Calu3 (cell line): Measurements from ENCODE around the gene FOXP1. TPM values are rescaled to one million over a fixed set of nuclear protein-coding genes. Genes with fewer than 3 reads are reported as not detected.

Experiments used
- BruUV-seq: library from RNA; stranded (reverse); fragments of 400-500 nt; replicated peaks from 2 replicates; lab custom pipeline; 2021; lab: Mats Ljungman, UMichigan
- CTCF ChIA-PET: fragments of 300-600 bp; sonication (Branson Sonifier 250); formaldehyde crosslinking; loops from one replicate; lab custom pipeline; 2022; ENCODE audit warnings: antibody characterized with exemption; lab: Charles Lee
- DNase-seq: peaks from one replicate; pipeline ENCODE4 v3.0.0; 2022
- H3K27ac Mint-ChIP-seq: one replicate; pipeline ENCODE4 v1.8.0; 2022; ENCODE audit warnings: mixed read lengths; ENCODE audit not compliant: unreplicated experiment
- H3K27me3 Mint-ChIP-seq: one replicate; pipeline ENCODE4 v1.8.0; 2022; ENCODE audit warnings: mixed read lengths; ENCODE audit not compliant: unreplicated experiment
- H3K36me3 Mint-ChIP-seq: one replicate; pipeline ENCODE4 v1.8.0; 2022; ENCODE audit warnings: mild to moderate bottlenecking, moderate library complexity, mixed read lengths; ENCODE audit not compliant: insufficient read depth, unreplicated experiment
- H3K4me1 Mint-ChIP-seq: one replicate; pipeline ENCODE4 v1.8.0; 2022; ENCODE audit warnings: mild to moderate bottlenecking, low read depth, mixed read lengths; ENCODE audit not compliant: unreplicated experiment
- H3K4me3 Mint-ChIP-seq: one replicate; pipeline ENCODE4 v1.8.0; 2022; ENCODE audit warnings: mild to moderate bottlenecking, low read depth, moderate library complexity, mixed read lengths; ENCODE audit not compliant: unreplicated experiment
- H3K9me3 Mint-ChIP-seq: one replicate; pipeline ENCODE4 v1.8.0; 2022; ENCODE audit warnings: low read depth, mixed read lengths; ENCODE audit not compliant: unreplicated experiment
- CTCF ChIP-seq: fragments of 200-600 bp; IDR thresholded peaks from one replicate; pipeline ENCODE4 v1.8.0; 2022; ENCODE audit warnings: antibody characterized with exemption; ENCODE audit not compliant: unreplicated experiment
- intact Hi-C: fragments of 100-400 bp; cut with micrococcal nuclease; formaldehyde crosslinking; loops from one replicate; pipeline ENCODE4 v1.10.0; 2022; ENCODE audit not compliant: unreplicated experiment
- total RNA-seq: library from RNA; stranded (reverse); gene quantifications from 2 replicates; pipeline ENCODE4 v1.2.3, GENCODE V29; 2022

Gene FOXP1
- total RNA-seq, 1 experiment from 2014 or later: 82.8 TPM

DNA sequence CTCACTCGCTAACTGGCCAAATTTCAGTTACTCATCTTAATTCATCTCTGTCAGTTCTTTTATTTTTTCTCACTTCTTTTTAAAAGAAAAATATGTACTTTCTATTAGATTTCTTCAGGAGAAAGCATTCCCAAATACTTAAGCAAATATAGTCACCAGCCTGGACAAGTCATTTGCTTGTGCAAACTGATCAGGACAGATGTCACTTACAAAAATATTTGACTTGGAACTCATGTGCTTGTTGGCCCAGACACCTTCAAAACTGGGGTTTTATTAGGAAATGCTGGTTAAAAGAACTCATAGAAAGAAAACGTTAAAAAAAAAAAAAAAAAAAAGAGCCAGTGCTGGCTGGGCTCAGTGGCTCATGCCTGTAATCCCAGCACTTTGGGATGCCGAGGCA, 31.3 kb upstream of the FOXP1 start:
- Mint-ChIP-seq H3K36me3 (no peaks in the 10 kb centered on the region), H3K9me3 (no peaks in the 10 kb centered on the region), H3K4me1 (no peaks in the 10 kb centered on the region), H3K4me3 (no peak overlapping the region), H3K27ac (no peak overlapping the region), H3K27me3 (no peaks in the 10 kb centered on the region)
- CTCF ChIA-PET: no interaction called here
- no peak for DNase-seq
- BruUV-seq: no TSS peak
- TF ChIP-seq CTCF: no peak
- intact Hi-C loops: no loop called here

DNA sequence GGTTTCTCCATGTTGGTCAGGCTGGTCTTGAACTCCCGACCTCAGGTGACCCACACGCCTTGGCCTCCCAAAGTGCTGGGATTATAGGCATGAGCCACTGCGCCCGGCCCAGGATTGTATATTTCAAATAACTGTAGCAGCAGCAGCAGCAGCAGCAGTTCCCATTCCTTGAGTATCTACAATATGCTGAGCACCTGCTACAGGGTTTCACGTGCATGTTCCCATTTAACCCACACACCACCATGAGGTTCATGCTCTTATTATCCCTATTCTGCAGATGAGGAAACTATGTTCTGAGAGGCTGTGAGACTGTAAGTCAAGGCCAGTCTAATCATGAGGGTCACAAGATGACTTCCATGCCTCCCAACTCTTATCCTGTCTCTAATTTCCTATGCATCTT, 30.9 kb upstream of the FOXP1 start:
- H3K27ac Mint-ChIP-seq: no peak overlapping the region
- no peak overlapping the region for H3K4me3 Mint-ChIP-seq
- no peaks in the 10 kb centered on the region for H3K36me3 Mint-ChIP-seq

GRCh38 chr3:71611099-71611498, 27.6 kb upstream of the FOXP1 start:
- Mint-ChIP-seq H3K9me3 (peaks cover 2% of the 10 kb centered on the region), H3K27ac (no peak overlapping the region), H3K4me3 (no peak overlapping the region), H3K36me3 (peaks cover 4% of the 10 kb centered on the region), H3K4me1 (no peaks in the 10 kb centered on the region), H3K27me3 (no peaks in the 10 kb centered on the region)
- CTCF ChIA-PET: no interaction called here
- no peak for DNase-seq
- TF ChIP-seq CTCF: no peak
- BruUV-seq: no TSS peak
- intact Hi-C loops: no loop called here

More for the DNA sequence above, 30.9 kb upstream of the FOXP1 start:
- H3K27me3 Mint-ChIP-seq: no peaks in the 10 kb centered on the region
- no peaks in the 10 kb centered on the region for H3K4me1 Mint-ChIP-seq
- TF ChIP-seq CTCF: no peak
- intact Hi-C loops: no loop called here
- CTCF ChIA-PET: no interaction called here
- BruUV-seq: no TSS peak
- no peaks in the 10 kb centered on the region for H3K9me3 Mint-ChIP-seq
- DNase-seq: no peak

- no peaks in the 10 kb centered on the region for H3K4me1 Mint-ChIP-seq
- H3K36me3 Mint-ChIP-seq: peaks cover 4% of the 10 kb centered on the region
- TF ChIP-seq CTCF: no peak
- DNase-seq: no peak
- intact Hi-C loops: no loop called here
- CTCF ChIA-PET: no interaction called here
- H3K4me3 Mint-ChIP-seq: no peak overlapping the region
- H3K9me3 Mint-ChIP-seq: peaks cover 2% of the 10 kb centered on the region
- H3K27ac Mint-ChIP-seq: no peak overlapping the region
- no TSS peak for BruUV-seq
- no peaks in the 10 kb centered on the region for H3K27me3 Mint-ChIP-seq
These were observed 23.8 kb upstream of the FOXP1 start for GRCh38 chr3:71607364-71607763.
